Endothelial cell of umbilical vein (primary cell): ENCODE data around the gene SIGLEC7. TPM values are rescaled to one million over a fixed set of nuclear protein-coding genes. Genes with fewer than 3 reads are reported as not detected.

Experiments
- BruUV-seq: library from RNA; stranded (reverse); fragments of 400-500 nt; replicated peaks from 2 replicates; lab custom pipeline; 2021; lab: Mats Ljungman, UMichigan
- CTCF ChIA-PET: fragments of 300-600, 350-600 bp; sonication (Branson Sonifier 250); formaldehyde crosslinking; loops from one replicate; lab custom pipeline; 2021; ENCODE audit warnings: antibody characterized with exemption, inconsistent platforms; lab: Charles Lee
- POLR2A ChIA-PET: fragments of 300-600, 350-600 bp; sonication (Branson Sonifier 250); formaldehyde crosslinking; loops from one replicate; lab custom pipeline; 2021; ENCODE audit warnings: antibody characterized with exemption, inconsistent platforms; lab: Charles Lee
- DNase-seq: peaks from one replicate; pipeline ENCODE4 v3.0.0-alpha.2; 2011; ENCODE audit warnings: low read depth, low spot score
- FAIRE-seq: peaks from 2 replicates; lab custom pipeline; 2011; peaks lifted over from hg19 to GRCh38; lab: Jason Lieb, UNC
- H2AFZ ChIP-seq: 2 replicates; pipeline ENCODE4 v1.6.0; 2012; ENCODE audit warnings: low read depth, low read length, control low read depth, inconsistent platforms
- H3K27ac ChIP-seq: 2 replicates; pipeline ENCODE4 v1.5.1; 2011; ENCODE audit warnings: low read depth, mild to moderate bottlenecking, control low read depth, low read length, moderate library complexity; ENCODE audit not compliant: insufficient read depth
- H3K27me3 ChIP-seq, 2 experiments: 2 replicates each; pipeline versions ENCODE4 v1.6.0 to v1.6.1; 2011; ENCODE audit warnings: low read length in 2 of 2, mixed read lengths in 1 of 2; ENCODE audit not compliant: control insufficient read depth in 2 of 2, insufficient read depth in 2 of 2
- H3K36me3 ChIP-seq, 2 experiments: 2 replicates in 1 of 2; 3 replicates in 1 of 2; pipeline ENCODE4 v1.5.1; 2011; ENCODE audit warnings: low read length in 2 of 2, mild to moderate bottlenecking in 1 of 2, moderate library complexity in 1 of 2; ENCODE audit not compliant: control insufficient read depth in 2 of 2, insufficient read depth in 2 of 2; ENCODE audit errors: extremely low read depth in 1 of 2
- H3K4me1 ChIP-seq: 3 replicates; pipeline ENCODE4 v1.5.1; 2011; ENCODE audit warnings: mild to moderate bottlenecking, low read length; ENCODE audit not compliant: control insufficient read depth, insufficient read depth; ENCODE audit errors: extremely low read depth
- H3K4me2 ChIP-seq: 2 replicates; pipeline ENCODE4 v1.6.1; 2011; ENCODE audit warnings: low read length, control low read depth, mixed read lengths; ENCODE audit not compliant: insufficient read depth
- H3K4me3 ChIP-seq, 3 experiments: fragments of 200-600 bp in 1 of 3; sonication (generic), shearing (Covaris generic) in 1 of 3; replicated peaks in 1 of 3; 2 replicates each; pipeline ENCODE4 v1.5.1; 2011 to 2016; ENCODE audit warnings: control low read depth in 3 of 3, low read length in 3 of 3, mild to moderate bottlenecking in 2 of 3, inconsistent platforms in 1 of 3, low read depth in 1 of 3, moderate library complexity in 1 of 3; ENCODE audit not compliant: insufficient read depth in 1 of 3
- H3K79me2 ChIP-seq: 2 replicates; pipeline ENCODE4 v1.6.0; 2012; ENCODE audit warnings: low read length, inconsistent platforms; ENCODE audit not compliant: control insufficient read depth, insufficient read depth
- H3K9ac ChIP-seq: replicated peaks from 2 replicates; pipeline ENCODE3; 2011; ENCODE audit warnings: low read length, control low read depth; ENCODE audit not compliant: insufficient read depth; ENCODE audit errors: extremely low read depth
- H3K9me1 ChIP-seq: replicated peaks from 3 replicates; pipeline ENCODE4 v1.6.0; 2011; ENCODE audit warnings: mild to moderate bottlenecking, low read length; ENCODE audit not compliant: control insufficient read depth, insufficient read depth; ENCODE audit errors: extremely low read depth
- H3K9me3 ChIP-seq: replicated peaks from 2 replicates; pipeline ENCODE4 v1.5.1; 2012; ENCODE audit warnings: low read length, inconsistent platforms; ENCODE audit not compliant: control insufficient read depth, insufficient read depth
- H4K20me1 ChIP-seq: replicated peaks from 2 replicates; pipeline ENCODE3; 2011; ENCODE audit warnings: mild to moderate bottlenecking, low read length; ENCODE audit not compliant: control insufficient read depth, insufficient read depth; ENCODE audit errors: extremely low read depth
- CTCF ChIP-seq, 2 donors: IDR thresholded peaks; 1 replicate in 1 of 2; 2 replicates in 1 of 2; pipeline ENCODE4 v1.5.1; 2011; ENCODE audit warnings: low read length in 2 of 2, mild to moderate bottlenecking in 2 of 2, moderate library complexity in 2 of 2, control low read depth in 1 of 2, inconsistent platforms in 1 of 2, low read depth in 1 of 2; ENCODE audit not compliant: insufficient read depth in 1 of 2; ENCODE audit errors: extremely low read depth in 1 of 2
- EZH2 ChIP-seq: IDR thresholded peaks from 2 replicates; pipeline ENCODE4 v1.6.1; 2012; ENCODE audit warnings: borderline replicate concordance, low read depth, mild to moderate bottlenecking, moderate library complexity, low read length, inconsistent platforms; ENCODE audit not compliant: severe bottlenecking
- FOS ChIP-seq: IDR thresholded peaks from 2 replicates; pipeline ENCODE4 v1.6.1; 2011; ENCODE audit warnings: mild to moderate bottlenecking, low read length, moderate library complexity, borderline replicate concordance; ENCODE audit not compliant: insufficient read depth
- GATA2 ChIP-seq: IDR thresholded peaks from 2 replicates; pipeline ENCODE4 v1.7.0; 2011; ENCODE audit warnings: low read depth, mild to moderate bottlenecking, moderate library complexity, mixed read lengths, low read length; ENCODE audit not compliant: insufficient read length, insufficient read depth
- JUN ChIP-seq: IDR thresholded peaks from 2 replicates; pipeline ENCODE4 v1.6.1; 2011; ENCODE audit warnings: borderline replicate concordance, low read depth; ENCODE audit not compliant: insufficient read length, insufficient read depth
- MAX ChIP-seq: IDR thresholded peaks from 2 replicates; pipeline ENCODE4 v1.6.1; 2011; ENCODE audit not compliant: insufficient read depth, insufficient read length
- MYC ChIP-seq: IDR thresholded peaks from one replicate; pipeline ENCODE4 v1.6.1; 2011; ENCODE audit warnings: mild to moderate bottlenecking, low read depth, low read length
- POLR2A ChIP-seq: IDR thresholded peaks from 2 replicates; pipeline ENCODE4 v1.6.1; 2012; ENCODE audit warnings: low read depth, mild to moderate bottlenecking, control low read depth, low read length
- dilution Hi-C: fragments of 300-500 bp; cut with MboI; formaldehyde crosslinking; loops from one replicate; pipeline ENCODE4 v1.15.0; 2019; ENCODE audit warnings: low sequenced_read_pairs; ENCODE audit not compliant: extremely low pct_ligation_motif_present
- intact Hi-C: fragments of 100-400 bp; cut with micrococcal nuclease; formaldehyde crosslinking; loops from one replicate; pipeline ENCODE4 v1.10.0; 2022
- polyA plus RNA-seq, 4 experiments: library from polyadenylated mRNA; depleted of rRNA in 3 of 4; stranded (reverse) in 3 of 4; unstranded in 1 of 4; fragments of >200 nt; gene quantifications; 2 replicates each; pipeline versions ENCODE4 v1.2.1 to v1.2.3, GENCODE V29; 2011 to 2012; ENCODE audit warnings: missing spikeins in 1 of 4
- total RNA-seq: library from RNA; stranded (reverse); gene quantifications from 2 replicates; pipeline ENCODE4 v1.2.3, GENCODE V29; 2021

The SIGLEC7 gene
- total and polyA plus RNA-seq, 2 donors (not counting 3 experiments of a cell fraction or from before 2014, with no cell fraction given): not detected

GRCh38 chr19:51097166-51097738 is 44.8 kb upstream of the SIGLEC7 start:
- H4K20me1 ChIP-seq: no peaks in the 10 kb centered on the region
- peaks cover 16% of the 10 kb centered on the region for H3K79me2 ChIP-seq
- no peaks in the 10 kb centered on the region for H3K27me3 ChIP-seq
- peak; percentile 27 for DNase-seq
- CTCF ChIA-PET: interaction anchor here (0.6 to 4.6 kb wide), 6 partner anchors 8 to 175 kb away, joined by 3 to 73 read pairs (median 6); no protein-coding TSS in a partner anchor
- intact Hi-C loops (loop anchor here (1.0 to 5.0 kb wide), 2 partner anchors 11 to 625 kb away; partner anchors contain the start of gene CTU1), dilution Hi-C loops (no loop called here)
- FAIRE-seq: peak; percentile 65
- no TSS peak for BruUV-seq
- POLR2A ChIA-PET: no interaction called here
- no peak overlapping the region for H3K4me3 ChIP-seq
- no peak overlapping the region for H2AFZ ChIP-seq
- peaks cover 16% of the 10 kb centered on the region for H3K4me1 ChIP-seq
- no peak overlapping the region for H3K27ac ChIP-seq
- H3K9me1 ChIP-seq: no peaks in the 10 kb centered on the region
- no peaks in the 10 kb centered on the region for H3K9me3 ChIP-seq
- no peak overlapping the region for H3K9ac ChIP-seq
- TF ChIP-seq MAX: no peak
- TF ChIP-seq CTCF (IDR thresholded peaks at IDR 0.05; ENCODE audit: extremely low read depth in 1 of 2, insufficient read depth in 1 of 2, low read depth in 1 of 2, low read length in 2 of 2): peak; percentile 47 to 69
- no peak for TF ChIP-seq POLR2A
- TF ChIP-seq MYC: no peak
- TF ChIP-seq GATA2: no peak
- peaks cover under 1 to 2% of the 10 kb centered on the region in 2 experiments for H3K36me3 ChIP-seq
- no peak overlapping the region for H3K4me2 ChIP-seq

- DNase-seq: no peak
- peaks cover 16% of the 10 kb centered on the region for H3K4me1 ChIP-seq
- no peaks in the 10 kb centered on the region for H3K27me3 ChIP-seq
- no TSS peak for BruUV-seq
- intact Hi-C loops (loop anchor here (1.0 to 5.0 kb wide), 2 partner anchors 11 to 625 kb away; partner anchors contain the start of gene CTU1), dilution Hi-C loops (no loop called here)
- H3K27ac ChIP-seq: no peak overlapping the region
- no peak for FAIRE-seq
- no peaks in the 10 kb centered on the region for H4K20me1 ChIP-seq
- H3K4me2 ChIP-seq: no peak overlapping the region
- no peak overlapping the region for H3K4me3 ChIP-seq
- H3K9ac ChIP-seq: no peak overlapping the region
- ChIA-PET POLR2A (no interaction called here), CTCF (no interaction called here)
- peaks cover 2 to 5% of the 10 kb centered on the region in 2 experiments for H3K36me3 ChIP-seq
- H2AFZ ChIP-seq: no peak overlapping the region
- H3K79me2 ChIP-seq: peaks cover 22% of the 10 kb centered on the region
- no peaks in the 10 kb centered on the region for H3K9me1 ChIP-seq
- H3K9me3 ChIP-seq: no peaks in the 10 kb centered on the region
- TF ChIP-seq FOS (no peak), POLR2A (no peak), CTCF (IDR thresholded peaks at IDR 0.05; ENCODE audit: extremely low read depth in 1 of 2, insufficient read depth in 1 of 2, low read depth in 1 of 2, low read length in 2 of 2) (no peak), JUN (no peak), MYC (no peak), EZH2 (no peak), MAX (no peak), GATA2 (no peak)
These were observed 44.3 kb upstream of the SIGLEC7 start for GRCh38 chr19:51097796-51098195.
